Measurements from ENCODE around the gene KCNK1.
"Not testable (repeated sequence)": the region's sequence is repeated elsewhere in the genome, so short reads cannot be mapped to it uniquely, and the experiment has no call there.

Gene KCNK1

GRCh38 chr1:233608988-233609387, 4.9 kb upstream of the KCNK1 start:
- DNase-seq: no peak

GRCh38 chr1:233609926-233610325, 4.0 kb upstream of the KCNK1 start:
- DNase-seq: no peak

- no peak for DNase-seq
These were observed 3.3 kb upstream of the KCNK1 start for GRCh38 chr1:233610628-233611027.

- DNase-seq: not testable (repeated sequence)
These were observed 2.5 kb upstream of the KCNK1 start for GRCh38 chr1:233611363-233611762.

GRCh38 chr1:233614173-233614742, 352 bp downstream of the KCNK1 start:
- DNase-seq: no peak

GRCh38 chr1:233614743-233615521, 1.0 kb downstream of the KCNK1 start:
- no peak for DNase-seq

- DNase-seq: no peak
These were observed 1.7 kb downstream of the KCNK1 start for GRCh38 chr1:233615571-233615970.

GRCh38 chr1:233617025-233617424, 3.1 kb downstream of the KCNK1 start:
- DNase-seq: no peak

GRCh38 chr1:233619414-233619813, 5.5 kb downstream of the KCNK1 start:
- DNase-seq: not testable (repeated sequence)

- no peak for DNase-seq
These were observed 6.2 kb downstream of the KCNK1 start for GRCh38 chr1:233620065-233620464.

GRCh38 chr1:233621923-233622322, 8.0 kb downstream of the KCNK1 start:
- DNase-seq: no peak

- DNase-seq: no peak
These were observed 10.4 kb downstream of the KCNK1 start for GRCh38 chr1:233624289-233624688.

- no peak for DNase-seq
These were observed 11.2 kb downstream of the KCNK1 start for GRCh38 chr1:233625087-233625486.

- DNase-seq: no peak
These were observed 11.6 kb downstream of the KCNK1 start for GRCh38 chr1:233625510-233625981.

GRCh38 chr1:233627376-233627775, 13.5 kb downstream of the KCNK1 start:
- DNase-seq: peak; percentile 49

- DNase-seq: peak; percentile 25
These were observed 13.9 kb downstream of the KCNK1 start for GRCh38 chr1:233627823-233628222.

- no peak for DNase-seq
These were observed 15.5 kb downstream of the KCNK1 start for GRCh38 chr1:233629305-233629935.

- no peak for DNase-seq
These were observed 18.0 kb downstream of the KCNK1 start for GRCh38 chr1:233631810-233632405.

GRCh38 chr1:233632436-233632835, 18.5 kb downstream of the KCNK1 start:
- no peak for DNase-seq

- no peak for DNase-seq
These were observed 22.0 kb downstream of the KCNK1 start for GRCh38 chr1:233635765-233636502.

GRCh38 chr1:233636503-233636877, 22.6 kb downstream of the KCNK1 start:
- no peak for DNase-seq

- no peak for DNase-seq
These were observed 24.6 kb downstream of the KCNK1 start for GRCh38 chr1:233638513-233638912.

GRCh38 chr1:233639611-233640010, 25.7 kb downstream of the KCNK1 start:
- DNase-seq: no peak
